Esophagus squamous epithelium (tissue), 4 donors: ENCODE results near the gene NELFCD.

Source experiments
- POLR2A ChIP-seq, 4 donors: fragments of 450-650 bp; IDR thresholded peaks; one replicate each; pipeline ENCODE4 v1.6.1; 2017; ENCODE audit warnings: antibody characterized with exemption in 4 of 4, mild to moderate bottlenecking in 4 of 4, moderate library complexity in 3 of 4
- TF ChIP-seq, protein P1 (sequence below), 6 experiments: fragments of 450-650 bp in 4 of 6; fragments of 200-600 bp in 2 of 6; sonication (generic) in 2 of 6; IDR thresholded peaks; one replicate each; pipeline ENCODE4 v1.5.1; 2016 to 2019; ENCODE audit warnings: antibody characterized with exemption in 6 of 6, mild to moderate bottlenecking in 4 of 6, moderate library complexity in 4 of 6

DNA sequence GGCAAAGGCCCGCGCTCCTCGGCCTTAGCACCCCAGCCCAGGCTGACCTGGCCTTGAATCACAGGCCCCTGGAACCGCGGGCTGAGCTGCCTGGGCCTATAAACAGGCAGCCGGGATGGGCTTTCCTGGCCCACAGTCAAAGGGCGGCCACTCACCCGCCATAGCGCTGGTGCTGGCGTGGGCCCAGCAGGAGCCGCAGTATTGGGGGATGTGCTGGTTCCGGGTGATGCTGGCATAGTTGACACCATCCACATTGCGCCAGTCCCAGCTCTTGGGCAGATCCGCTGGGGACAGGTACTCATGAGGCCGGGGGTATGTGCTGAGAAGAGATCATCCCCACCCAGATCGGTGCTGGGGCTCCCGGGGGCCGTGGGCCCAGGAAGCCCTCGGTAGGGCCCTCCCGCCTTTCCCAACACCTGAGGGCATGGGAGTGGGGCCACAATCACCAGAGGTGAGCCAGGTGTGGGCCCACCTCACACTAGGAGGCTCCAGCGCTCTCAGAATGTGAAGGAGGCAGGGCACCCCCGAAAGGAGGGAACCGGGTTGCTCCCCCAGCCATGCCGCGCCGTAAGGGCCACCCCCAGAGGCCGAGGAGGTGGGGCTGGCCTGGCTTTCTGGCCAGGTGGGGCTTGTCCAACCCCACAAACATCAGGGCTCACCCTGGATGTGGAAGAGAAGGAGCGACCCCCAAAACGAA is 25.3 kb downstream of the NELFCD start:
- TF ChIP-seq POLR2A (IDR thresholded peaks at IDR 0.05), result no peak
- TF ChIP-seq, protein P1, sequence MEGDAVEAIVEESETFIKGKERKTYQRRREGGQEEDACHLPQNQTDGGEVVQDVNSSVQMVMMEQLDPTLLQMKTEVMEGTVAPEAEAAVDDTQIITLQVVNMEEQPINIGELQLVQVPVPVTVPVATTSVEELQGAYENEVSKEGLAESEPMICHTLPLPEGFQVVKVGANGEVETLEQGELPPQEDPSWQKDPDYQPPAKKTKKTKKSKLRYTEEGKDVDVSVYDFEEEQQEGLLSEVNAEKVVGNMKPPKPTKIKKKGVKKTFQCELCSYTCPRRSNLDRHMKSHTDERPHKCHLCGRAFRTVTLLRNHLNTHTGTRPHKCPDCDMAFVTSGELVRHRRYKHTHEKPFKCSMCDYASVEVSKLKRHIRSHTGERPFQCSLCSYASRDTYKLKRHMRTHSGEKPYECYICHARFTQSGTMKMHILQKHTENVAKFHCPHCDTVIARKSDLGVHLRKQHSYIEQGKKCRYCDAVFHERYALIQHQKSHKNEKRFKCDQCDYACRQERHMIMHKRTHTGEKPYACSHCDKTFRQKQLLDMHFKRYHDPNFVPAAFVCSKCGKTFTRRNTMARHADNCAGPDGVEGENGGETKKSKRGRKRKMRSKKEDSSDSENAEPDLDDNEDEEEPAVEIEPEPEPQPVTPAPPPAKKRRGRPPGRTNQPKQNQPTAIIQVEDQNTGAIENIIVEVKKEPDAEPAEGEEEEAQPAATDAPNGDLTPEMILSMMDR (IDR thresholded peaks at IDR 0.05), result no peak
